Raji (cell line): ENCODE results near the gene CA7.

Experiments
- POLR2A ChIP-seq: IDR thresholded peaks from 2 replicates; pipeline ENCODE4 v1.6.1; 2011; ENCODE audit warnings: low read depth, low read length, control low read depth; ENCODE audit not compliant: insufficient read depth

The CA7 gene

GRCh38 chr16:66898933-66899309 is 54.7 kb downstream of the CA7 start:
- TF ChIP-seq POLR2A, result no peak

GRCh38 chr16:66899310-66899944 is 55.2 kb downstream of the CA7 start:
- TF ChIP-seq POLR2A, result no peak

- TF ChIP-seq POLR2A, result no peak
Observed at GRCh38 chr16:66899945-66900710, 55.9 kb downstream of the CA7 start.

DNA sequence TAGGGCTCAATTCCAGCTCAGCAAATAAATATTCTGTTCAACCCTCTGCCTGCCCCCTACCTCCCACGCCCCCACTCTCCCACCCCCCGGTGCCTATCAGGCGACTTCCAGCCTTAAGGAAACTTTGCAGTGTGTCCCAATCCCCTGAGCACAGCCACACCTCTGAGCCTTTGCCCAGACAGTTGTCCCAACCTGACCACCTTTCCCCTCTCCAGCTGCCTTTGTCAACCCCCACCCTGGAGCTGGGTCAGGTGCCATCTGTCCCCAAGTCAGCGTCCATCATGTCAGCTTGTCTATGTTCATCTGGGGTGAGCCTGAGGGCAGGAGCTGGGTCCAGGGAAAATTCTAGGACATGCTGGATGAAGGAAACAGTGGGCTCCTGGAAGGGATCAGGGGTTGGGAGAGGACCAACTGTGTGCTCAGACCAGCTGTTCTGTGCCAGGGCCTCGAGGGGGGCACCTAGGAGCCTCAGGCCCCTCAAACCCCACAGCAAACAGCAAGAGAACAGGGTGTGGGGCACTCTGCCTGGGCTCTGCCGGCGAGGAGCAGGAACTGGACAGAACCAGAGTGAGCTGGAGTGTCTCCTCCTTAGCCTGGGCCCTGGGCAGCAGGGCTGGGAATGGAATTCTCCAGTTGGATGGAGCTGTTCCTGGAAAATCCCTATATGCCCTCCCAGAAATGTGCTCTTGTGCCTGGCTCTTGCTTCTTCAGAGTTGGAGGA is 56.7 kb downstream of the CA7 start:
- TF ChIP-seq POLR2A, result no peak

DNA sequence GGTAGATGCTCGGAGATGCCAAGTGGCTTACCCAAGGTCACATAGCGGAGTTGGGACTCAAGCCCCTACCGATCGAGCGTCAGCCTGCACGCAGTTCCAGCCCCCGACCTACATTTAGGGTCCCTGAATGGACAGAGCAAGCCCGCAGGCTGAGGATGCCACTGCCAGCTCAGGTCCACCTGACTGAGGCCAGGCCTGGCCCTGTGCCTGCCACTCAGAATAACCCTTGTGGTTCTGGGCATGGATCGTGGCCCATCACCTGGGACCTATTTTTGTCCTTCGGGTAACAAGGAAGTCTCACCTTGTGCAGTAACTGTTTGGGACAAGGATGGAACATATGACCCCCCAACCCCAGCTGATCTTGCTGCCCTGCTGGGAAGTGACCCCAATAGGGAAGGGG is 57.4 kb downstream of the CA7 start:
- no peak for TF ChIP-seq POLR2A

DNA sequence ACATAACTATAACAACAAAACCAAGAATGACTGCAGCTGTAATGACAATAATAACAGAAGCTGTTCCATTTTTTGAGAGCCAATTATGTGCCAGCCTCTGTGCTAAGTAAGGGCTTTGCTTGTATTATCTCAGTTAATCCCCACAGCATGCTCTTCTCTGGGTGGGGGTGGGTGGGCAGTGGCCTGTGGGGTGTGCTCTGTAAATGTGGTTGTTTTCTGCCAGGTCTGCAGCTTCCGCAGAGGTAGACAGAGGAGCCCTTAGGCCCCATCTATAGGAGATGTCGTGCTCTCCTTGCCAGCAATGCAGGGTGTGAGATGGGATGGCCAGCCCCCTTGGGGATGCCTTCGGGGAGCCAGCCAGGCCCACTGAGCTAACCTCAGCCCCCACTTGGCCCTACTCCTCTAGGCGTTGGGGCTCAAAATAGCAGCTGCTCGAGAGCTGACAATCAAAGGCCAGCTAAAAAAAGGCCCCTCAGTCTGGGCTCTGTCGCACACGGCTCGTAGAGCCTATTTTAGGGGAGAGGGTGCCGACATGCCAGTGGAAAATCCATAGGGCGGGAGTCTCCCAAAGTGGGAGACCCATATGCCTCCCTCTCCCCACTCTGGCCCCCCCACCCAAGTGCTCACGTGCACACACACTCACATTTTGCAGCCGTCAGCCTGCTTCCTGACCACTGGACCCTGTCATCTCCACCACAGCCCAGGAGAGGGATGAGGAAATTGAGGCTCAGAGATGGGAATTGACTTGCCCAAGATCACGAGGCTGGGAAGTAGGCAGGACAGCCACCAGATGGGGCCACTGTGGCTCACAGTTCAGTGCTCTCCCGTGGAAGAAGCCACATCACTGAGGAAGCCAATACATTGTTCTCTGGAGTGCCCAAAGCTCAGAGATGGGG is 58.7 kb downstream of the CA7 start:
- TF ChIP-seq POLR2A, result no peak
